ENCODE data around the gene AK2. TPM values are rescaled to one million over a fixed set of nuclear protein-coding genes. Genes with fewer than 3 reads are reported as not detected.

AK2 gene
- total and polyA plus RNA-seq, 2 donors (not counting 1 experiment from before 2014, with no cell fraction given) = 66.8 to 109 TPM

DNA sequence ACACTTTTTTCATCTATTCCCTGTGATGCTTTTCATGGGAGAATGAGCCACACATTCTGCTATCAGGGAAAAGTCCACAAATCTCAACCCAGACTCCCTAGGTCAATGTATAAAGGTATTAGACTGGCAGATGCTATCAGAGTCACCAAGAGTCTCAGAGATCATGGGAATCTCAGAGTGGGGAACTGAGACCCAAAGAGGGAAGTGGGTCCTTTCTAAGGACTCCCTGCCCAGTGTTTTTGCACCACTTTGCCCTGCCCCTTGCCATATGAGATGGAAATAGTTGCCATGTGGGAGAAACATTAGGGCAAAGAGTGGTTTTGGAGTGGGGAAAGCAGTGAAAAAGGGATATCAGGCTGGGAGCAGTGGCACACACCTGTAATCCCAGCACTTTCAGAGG, 25.2 kb upstream of the AK2 start:
- H3K4me1 ChIP-seq (ENCODE audit: control insufficient read depth in 2 of 2, insufficient read depth in 2 of 2, low read length in 2 of 2) = peaks cover 9 to 11% of the 10 kb centered on the region in 2 donors
- H3K79me2 ChIP-seq (ENCODE audit: control insufficient read depth, insufficient read depth, low read length) = no peaks in the 10 kb centered on the region
- H3K4me3 Mint-ChIP-seq = no peak overlapping the region
- DNase-seq (no peak), ATAC-seq (ENCODE audit: low read depth) (no peak)
- no peak overlapping the region for H3K27ac ChIP-seq (ENCODE audit: low read length in 2 of 2)
- H3K9ac ChIP-seq (ENCODE audit: low read length) = no peak overlapping the region
- H3K36me3 ChIP-seq (replicated peaks in 1 of 2; ENCODE audit: control extremely low read depth in 1 of 2, control insufficient read depth in 1 of 2, extremely low read depth in 1 of 2, insufficient read depth in 2 of 2, low read length in 1 of 2) = no peaks in the 10 kb centered on the region
- ChIA-PET POLR2A (no interaction called here), CTCF (interaction anchor here (1.6 kb wide), 1 partner anchor 128 kb away, joined by 5 read pairs; no protein-coding TSS in a partner anchor)
- H3K4me1 Mint-ChIP-seq = peaks cover 12% of the 10 kb centered on the region
- H2AFZ ChIP-seq (ENCODE audit: insufficient read depth, low read depth, low read length, poor library complexity, severe bottlenecking) = no peak overlapping the region
- H3K9me3 ChIP-seq (ENCODE audit: control extremely low read depth in 1 of 3, control insufficient read depth in 2 of 3, insufficient read depth in 1 of 3, low read length in 2 of 3) = peaks cover 0 to 59% (median 48%) of the 10 kb centered on the region in 3 donors
- H3K27ac Mint-ChIP-seq = no peak overlapping the region
- peaks cover 20% of the 10 kb centered on the region for H3K9me3 Mint-ChIP-seq (ENCODE audit: insufficient read depth)
- H3K4me3 ChIP-seq (ENCODE audit: control extremely low read depth in 1 of 5, extremely low read depth in 1 of 5, insufficient read depth in 1 of 5, low read depth in 2 of 5, low read length in 4 of 5) = no peak overlapping the region
- H3K27me3 Mint-ChIP-seq = no peaks in the 10 kb centered on the region
- no peaks in the 10 kb centered on the region for H4K20me1 ChIP-seq (ENCODE audit: control insufficient read depth, insufficient read depth, low read length, poor library complexity, severe bottlenecking)
- TF ChIP-seq, protein P1, sequence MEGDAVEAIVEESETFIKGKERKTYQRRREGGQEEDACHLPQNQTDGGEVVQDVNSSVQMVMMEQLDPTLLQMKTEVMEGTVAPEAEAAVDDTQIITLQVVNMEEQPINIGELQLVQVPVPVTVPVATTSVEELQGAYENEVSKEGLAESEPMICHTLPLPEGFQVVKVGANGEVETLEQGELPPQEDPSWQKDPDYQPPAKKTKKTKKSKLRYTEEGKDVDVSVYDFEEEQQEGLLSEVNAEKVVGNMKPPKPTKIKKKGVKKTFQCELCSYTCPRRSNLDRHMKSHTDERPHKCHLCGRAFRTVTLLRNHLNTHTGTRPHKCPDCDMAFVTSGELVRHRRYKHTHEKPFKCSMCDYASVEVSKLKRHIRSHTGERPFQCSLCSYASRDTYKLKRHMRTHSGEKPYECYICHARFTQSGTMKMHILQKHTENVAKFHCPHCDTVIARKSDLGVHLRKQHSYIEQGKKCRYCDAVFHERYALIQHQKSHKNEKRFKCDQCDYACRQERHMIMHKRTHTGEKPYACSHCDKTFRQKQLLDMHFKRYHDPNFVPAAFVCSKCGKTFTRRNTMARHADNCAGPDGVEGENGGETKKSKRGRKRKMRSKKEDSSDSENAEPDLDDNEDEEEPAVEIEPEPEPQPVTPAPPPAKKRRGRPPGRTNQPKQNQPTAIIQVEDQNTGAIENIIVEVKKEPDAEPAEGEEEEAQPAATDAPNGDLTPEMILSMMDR (IDR thresholded peaks at IDR 0.05) = no peak
- no peak for TF ChIP-seq EZH2 (IDR thresholded peaks at IDR 0.05; ENCODE audit: borderline replicate concordance, insufficient read depth, low read depth, low read length, poor library complexity, severe bottlenecking)
- intact Hi-C loops (cut with micrococcal nuclease) = no loop called here
- no peak overlapping the region for H3K4me2 ChIP-seq (replicated peaks; ENCODE audit: low read depth, low read length, poor library complexity, severe bottlenecking)
- no peaks in the 10 kb centered on the region for H3K27me3 ChIP-seq (replicated peaks in 1 of 4; ENCODE audit: control extremely low read depth in 1 of 4, control insufficient read depth in 3 of 4, insufficient read depth in 4 of 4, low read length in 3 of 4)

- Histone ChIP-seq H3K27me3 (replicated peaks in 1 of 4; ENCODE audit: control extremely low read depth in 1 of 4, control insufficient read depth in 3 of 4, insufficient read depth in 4 of 4, low read length in 3 of 4) (no peaks in the 10 kb centered on the region), H3K4me2 (replicated peaks; ENCODE audit: low read depth, low read length, poor library complexity, severe bottlenecking) (no peak overlapping the region), H3K36me3 (replicated peaks in 1 of 2; ENCODE audit: control extremely low read depth in 1 of 2, control insufficient read depth in 1 of 2, extremely low read depth in 1 of 2, insufficient read depth in 2 of 2, low read length in 1 of 2) (no peaks in the 10 kb centered on the region), H3K79me2 (ENCODE audit: control insufficient read depth, insufficient read depth, low read length) (no peaks in the 10 kb centered on the region), H3K9me3 (ENCODE audit: control extremely low read depth in 1 of 3, control insufficient read depth in 2 of 3, insufficient read depth in 1 of 3, low read length in 2 of 3) (peaks cover 0 to 57% (median 39%) of the 10 kb centered on the region in 3 donors), H3K27ac (ENCODE audit: low read length in 2 of 2) (no peak overlapping the region), H3K4me3 (ENCODE audit: control extremely low read depth in 1 of 5, extremely low read depth in 1 of 5, insufficient read depth in 1 of 5, low read depth in 2 of 5, low read length in 4 of 5) (no peak overlapping the region), H4K20me1 (ENCODE audit: control insufficient read depth, insufficient read depth, low read length, poor library complexity, severe bottlenecking) (no peaks in the 10 kb centered on the region), H3K4me1 (ENCODE audit: control insufficient read depth in 2 of 2, insufficient read depth in 2 of 2, low read length in 2 of 2) (peaks cover 9 to 11% of the 10 kb centered on the region in 2 donors), H2AFZ (ENCODE audit: insufficient read depth, low read depth, low read length, poor library complexity, severe bottlenecking) (no peak overlapping the region), H3K9ac (ENCODE audit: low read length) (no peak overlapping the region)
- ATAC-seq (ENCODE audit: low read depth) (no peak), DNase-seq (no peak)
- no peak overlapping the region for H3K4me3 Mint-ChIP-seq
- no peak for TF ChIP-seq EZH2 (IDR thresholded peaks at IDR 0.05; ENCODE audit: borderline replicate concordance, insufficient read depth, low read depth, low read length, poor library complexity, severe bottlenecking)
- TF ChIP-seq, protein P1 (IDR thresholded peaks at IDR 0.05) = no peak
- WGBS (ENCODE audit: insufficient coverage) = 80% methylated on average over 1 of the region's 2 CpGs
- peaks cover 16% of the 10 kb centered on the region for H3K9me3 Mint-ChIP-seq (ENCODE audit: insufficient read depth)
- H3K27me3 Mint-ChIP-seq = no peaks in the 10 kb centered on the region
- intact Hi-C loops (cut with micrococcal nuclease) = no loop called here
- H3K27ac Mint-ChIP-seq = no peak overlapping the region
- CTCF ChIA-PET = interaction anchor here (1.6 kb wide), 1 partner anchor 127 kb away, joined by 5 read pairs; no protein-coding TSS in a partner anchor
- POLR2A ChIA-PET = interaction anchor here (0.6 kb wide), 1 partner anchor 159 kb away, joined by 5 read pairs; no protein-coding TSS in a partner anchor
- peaks cover 12% of the 10 kb centered on the region for H3K4me1 Mint-ChIP-seq
Observed at GRCh38 chr1:33060579-33061083, 23.9 kb upstream of the AK2 start.
